SU-DHL-6 (cell line): ENCODE data around the gene RBM23.

Source experiments
- H2AFZ ChIP-seq: fragments of 200-600 bp; sonication (generic); 2 replicates; pipeline ENCODE4 v1.6.1; 2014; ENCODE audit warnings: low read depth, mild to moderate bottlenecking, moderate library complexity, mixed read lengths, antibody characterized with exemption, low read length; ENCODE audit not compliant: severe bottlenecking
- H3F3A ChIP-seq: fragments of 200-600 bp; shearing (Covaris generic); 2 replicates; pipeline ENCODE4 v1.6.0; 2016; ENCODE audit warnings: antibody characterized with exemption, mild to moderate bottlenecking; ENCODE audit not compliant: insufficient read depth
- H3K27ac ChIP-seq: fragments of 200-600 bp; sonication (generic); 2 replicates; pipeline ENCODE4 v1.5.1; 2016; ENCODE audit warnings: low read depth, mild to moderate bottlenecking, low read length, moderate library complexity, mixed read lengths
- H3K27me3 ChIP-seq: fragments of 200-600 bp; sonication (generic), shearing (Covaris generic); 2 replicates; pipeline ENCODE4 v1.6.0; 2014; ENCODE audit warnings: mild to moderate bottlenecking, low read length
- H3K36me3 ChIP-seq: fragments of 200-600 bp; sonication (generic); 2 replicates; pipeline ENCODE4 v1.6.1; 2014; ENCODE audit warnings: mild to moderate bottlenecking, low read length, mixed read lengths
- H3K4me2 ChIP-seq: fragments of 300-600, 200-600 bp; shearing (Covaris generic), sonication (generic); 2 replicates; pipeline ENCODE4 v1.6.0; 2014; ENCODE audit warnings: low read length, low read depth, mild to moderate bottlenecking; ENCODE audit not compliant: poor library complexity, severe bottlenecking
- H3K4me3 ChIP-seq: fragments of 200-600 bp; sonication (generic); 2 replicates; pipeline ENCODE4 v1.5.1; 2014; ENCODE audit warnings: antibody characterized with exemption, low read length, mild to moderate bottlenecking, mixed read lengths; ENCODE audit not compliant: insufficient read depth, poor library complexity, severe bottlenecking
- H3K79me2 ChIP-seq: fragments of 200-600 bp; sonication (generic); 2 replicates; pipeline ENCODE4 v1.6.1; 2014; ENCODE audit warnings: mild to moderate bottlenecking, low read length, moderate library complexity; ENCODE audit not compliant: insufficient read depth
- H3K9ac ChIP-seq: fragments of 200-600 bp; sonication (generic); 2 replicates; pipeline ENCODE4 v1.7.0; 2014; ENCODE audit warnings: mild to moderate bottlenecking, low read length
- H3K9me2 ChIP-seq: fragments of 200-600 bp; sonication (generic); replicated peaks from 2 replicates; pipeline ENCODE4 v1.6.1; 2014; ENCODE audit warnings: low read length; ENCODE audit not compliant: insufficient read depth
- H3K9me3 ChIP-seq: fragments of 200-600 bp; sonication (generic); 2 replicates; pipeline ENCODE4 v1.6.1; 2014; ENCODE audit warnings: low read length, mixed read lengths; ENCODE audit not compliant: insufficient read depth
- H4K20me1 ChIP-seq: fragments of 200-600 bp; sonication (generic); 2 replicates; pipeline ENCODE4 v1.6.1; 2014; ENCODE audit warnings: low read depth, mild to moderate bottlenecking, antibody characterized with exemption, low read length, moderate library complexity, mixed read lengths
- CTCF ChIP-seq: fragments of 200-600 bp; sonication (generic); IDR thresholded peaks from one replicate; pipeline ENCODE4 v1.5.1; 2017; ENCODE audit warnings: antibody characterized with exemption, mild to moderate bottlenecking, low read length, moderate library complexity; ENCODE audit not compliant: insufficient read depth, poor library complexity, severe bottlenecking
- EZH2phosphoT487 ChIP-seq: fragments of 200-600 bp; sonication (generic), shearing (Covaris generic); conservative IDR thresholded peaks from 2 replicates; pipeline ENCODE4 v1.6.1; 2018; ENCODE audit warnings: mild to moderate bottlenecking, antibody characterized with exemption, low read length, moderate library complexity, mixed read lengths

The RBM23 gene

GRCh38 chr14:22926316-22926715 lies 7.4 kb upstream of the RBM23 start:
- Histone ChIP-seq H3K27me3 (no peaks in the 10 kb centered on the region), H2AFZ (no peak overlapping the region), H3K79me2 (peaks cover 14% of the 10 kb centered on the region), H4K20me1 (no peaks in the 10 kb centered on the region), H3K9me2 (no peaks in the 10 kb centered on the region), H3K9ac (no peak overlapping the region), H3K4me2 (peak overlapping the region; percentile 18), H3K4me3 (no peak overlapping the region), H3K27ac (no peak overlapping the region), H3F3A (peaks cover 6% of the 10 kb centered on the region; the same call in 1 of the 2 replicates), H3K36me3 (peaks cover 3% of the 10 kb centered on the region; the same call in 1 of the 2 replicates), H3K9me3 (no peaks in the 10 kb centered on the region)
- TF ChIP-seq EZH2phosphoT487 = no peak
- TF ChIP-seq CTCF = no peak

- H3K36me3 ChIP-seq = peaks cover 3% of the 10 kb centered on the region; the same call in 1 of the 2 replicates
- H3F3A ChIP-seq = peaks cover 8% of the 10 kb centered on the region; the same call in 1 of the 2 replicates
- H2AFZ ChIP-seq = no peak overlapping the region
- no peak overlapping the region for H3K4me3 ChIP-seq
- H3K27me3 ChIP-seq = no peaks in the 10 kb centered on the region
- no peak overlapping the region for H3K9ac ChIP-seq
- H3K9me3 ChIP-seq = no peaks in the 10 kb centered on the region
- H3K4me2 ChIP-seq = no peak overlapping the region
- no peaks in the 10 kb centered on the region for H3K9me2 ChIP-seq
- no peak overlapping the region for H3K27ac ChIP-seq
- peaks cover 14% of the 10 kb centered on the region for H3K79me2 ChIP-seq
- H4K20me1 ChIP-seq = no peaks in the 10 kb centered on the region
- TF ChIP-seq CTCF = no peak
- TF ChIP-seq EZH2phosphoT487 = no peak
Observed at GRCh38 chr14:22925513-22925912, 6.6 kb upstream of the RBM23 start.

- peaks cover 10% of the 10 kb centered on the region for H3F3A ChIP-seq
- no peak overlapping the region for H3K4me3 ChIP-seq
- H3K36me3 ChIP-seq = peaks cover 3% of the 10 kb centered on the region; the same call in 1 of the 2 replicates
- peaks cover 10% of the 10 kb centered on the region for H3K79me2 ChIP-seq
- no peaks in the 10 kb centered on the region for H3K9me2 ChIP-seq
- H3K4me2 ChIP-seq = no peak overlapping the region
- H3K27me3 ChIP-seq = no peaks in the 10 kb centered on the region
- H4K20me1 ChIP-seq = no peaks in the 10 kb centered on the region
- no peaks in the 10 kb centered on the region for H3K9me3 ChIP-seq
- no peak for TF ChIP-seq CTCF
- no peak for TF ChIP-seq EZH2phosphoT487
- no peak overlapping the region for H3K27ac ChIP-seq
- no peak overlapping the region for H3K9ac ChIP-seq
- no peak overlapping the region for H2AFZ ChIP-seq
Observed at GRCh38 chr14:22923746-22924145, 4.8 kb upstream of the RBM23 start.
